Spleen (tissue), 11 donors: Measurements from ENCODE around the gene CEP152. TPM values are rescaled to one million over a fixed set of nuclear protein-coding genes. Genes with fewer than 3 reads are reported as not detected.

Source experiments
- DNase-seq: peaks from one replicate; pipeline ENCODE4 v3.0.0-alpha.2; 2020
- H3K27ac ChIP-seq, 8 donors: fragments of 200-600 bp; sonication (generic) in 7 of 8; 1 replicate in 4 of 8; 2 replicates in 4 of 8; pipeline versions ENCODE4 v1.5.0 to v1.8.0; 2016 to 2021; ENCODE audit warnings: inconsistent platforms in 4 of 8, mild to moderate bottlenecking in 4 of 8, moderate library complexity in 1 of 8
- H3K27me3 ChIP-seq, 7 donors: fragments of 200-600 bp; sonication (generic) in 6 of 7; replicated peaks in 1 of 7; 1 replicate in 4 of 7; 2 replicates in 3 of 7; pipeline versions ENCODE4 v1.5.0 to v1.8.0; 2016 to 2021; ENCODE audit warnings: inconsistent platforms in 3 of 7, mild to moderate bottlenecking in 1 of 7
- H3K36me3 ChIP-seq, 6 donors: fragments of 200-600 bp; sonication (generic) in 5 of 6; 1 replicate in 4 of 6; 2 replicates in 2 of 6; pipeline versions ENCODE4 v1.5.0 to v1.8.0; 2016 to 2021; ENCODE audit warnings: inconsistent platforms in 2 of 6
- H3K4me1 ChIP-seq, 6 donors: fragments of 200-600 bp; sonication (generic) in 5 of 6; 1 replicate in 3 of 6; 2 replicates in 3 of 6; pipeline versions ENCODE4 v1.5.0 to v1.8.0; 2016 to 2021; ENCODE audit warnings: inconsistent platforms in 3 of 6
- H3K4me3 ChIP-seq, 8 donors: fragments of 200-600 bp; sonication (generic) in 7 of 8; 1 replicate in 4 of 8; 2 replicates in 4 of 8; pipeline versions ENCODE4 v1.5.0 to v1.8.0; 2016 to 2021; ENCODE audit warnings: inconsistent platforms in 4 of 8, mild to moderate bottlenecking in 4 of 8, moderate library complexity in 2 of 8
- H3K9me3 ChIP-seq, 8 donors: fragments of 200-600 bp; sonication (generic) in 7 of 8; 1 replicate in 4 of 8; 2 replicates in 4 of 8; pipeline versions ENCODE4 v1.5.0 to v1.8.0; 2016 to 2021; ENCODE audit warnings: inconsistent platforms in 4 of 8
- CTCF ChIP-seq, 11 experiments: fragments of 200-600 bp in 7 of 11; fragments of 450-650 bp in 4 of 11; sonication (generic) in 4 of 11; IDR thresholded peaks in 8 of 11; conservative IDR thresholded peaks in 3 of 11; 1 replicate in 7 of 11; 2 replicates in 4 of 11; pipeline versions ENCODE4 v1.4.0 to v1.8.0; 2016 to 2021; ENCODE audit warnings: antibody characterized with exemption in 11 of 11, inconsistent platforms in 4 of 11, mild to moderate bottlenecking in 1 of 11
- POLR2A ChIP-seq, 3 donors: fragments of 450-650 bp; IDR thresholded peaks; one replicate each; pipeline ENCODE4 v1.5.1; 2017; ENCODE audit warnings: antibody characterized with exemption in 3 of 3, mild to moderate bottlenecking in 1 of 3
- POLR2AphosphoS5 ChIP-seq, 3 donors: sonication (generic); formaldehyde crosslinking; IDR thresholded peaks; one replicate each; pipeline ENCODE4 v1.5.1; 2017; ENCODE audit warnings: antibody characterized with exemption in 3 of 3
- WGBS, 5 donors: extraction: QIAGEN DNeasy Blood & Tissue Kit in 3 of 5; methylation state at CpG; one replicate each; pipeline versions ENCODE4 v1.1.5 to v1.1.7; 2013 to 2018; 5-methylcytosine and 5-hydroxymethylcytosine counted together
- intact Hi-C: fragments of 100-400 bp; cut with DNase I; formaldehyde crosslinking; loops from one replicate; pipeline ENCODE4 v1.15.0; 2023; ENCODE audit warnings: low total_unique reads
- polyA plus RNA-seq, 3 donors: library from polyadenylated mRNA; stranded (reverse); fragments of 200-250 nt; gene quantifications; one replicate each; pipeline ENCODE4 v1.2.1, GENCODE V29; 2013
- total RNA-seq, 7 donors: library from RNA; depleted of rRNA in 3 of 7; stranded (reverse); fragments of >200 nt in 3 of 7; fragmentation: NEBNext Ultra II Directional in 4 of 7; extraction: Animal tissue kit (Norgen Biotek cat#: 25700) in 4 of 7; gene quantifications; one replicate each; pipeline versions ENCODE4 v1.1.0 to v1.2.1, GENCODE V29; 2016 to 2021
- donor health status: healthy with polysubstance abuse.
- donor health status: DM: no; HTN: no; CAD: no; lungs with moderate emphysema.
- donor health status: DM: no; HTN: no; CAD: no.
- donor health status: Bipolar disorder and iron deficiency.
- donor health status: healthy.
- donor health status: DM: no; HTN: no; CAD: no.
- donor health status: DM: yes; HTN: yes; CAD: no.

Gene CEP152
- total and polyA plus RNA-seq, 10 donors = 1.2 to 15.1 (median 7.5) TPM

- no peaks in the 10 kb centered on the region for H3K27me3 ChIP-seq
- no peaks in the 10 kb centered on the region for H3K4me1 ChIP-seq
- WGBS, 5 donors = 86 to 95% (median 90%) methylated on average over 5 of the region's 5 CpGs
- H3K27ac ChIP-seq = no peak overlapping the region
- H3K36me3 ChIP-seq = peaks cover 0 to 17% (median 0%) of the 10 kb centered on the region in 6 donors
- no peak for TF ChIP-seq POLR2AphosphoS5 (IDR thresholded peaks at IDR 0.05)
- TF ChIP-seq CTCF (IDR thresholded peaks at IDR 0.05 in 8 of 11, conservative IDR thresholded peaks at IDR 0.05 in 3 of 11) = no peak
- TF ChIP-seq POLR2A (IDR thresholded peaks at IDR 0.05) = no peak
- intact Hi-C loops = no loop called here
- H3K4me3 ChIP-seq = no peak overlapping the region
- H3K9me3 ChIP-seq = no peaks in the 10 kb centered on the region
- no peak for DNase-seq
These were observed 87.9 kb downstream of the CEP152 start for GRCh38 chr15:48722764-48723661.

DNA sequence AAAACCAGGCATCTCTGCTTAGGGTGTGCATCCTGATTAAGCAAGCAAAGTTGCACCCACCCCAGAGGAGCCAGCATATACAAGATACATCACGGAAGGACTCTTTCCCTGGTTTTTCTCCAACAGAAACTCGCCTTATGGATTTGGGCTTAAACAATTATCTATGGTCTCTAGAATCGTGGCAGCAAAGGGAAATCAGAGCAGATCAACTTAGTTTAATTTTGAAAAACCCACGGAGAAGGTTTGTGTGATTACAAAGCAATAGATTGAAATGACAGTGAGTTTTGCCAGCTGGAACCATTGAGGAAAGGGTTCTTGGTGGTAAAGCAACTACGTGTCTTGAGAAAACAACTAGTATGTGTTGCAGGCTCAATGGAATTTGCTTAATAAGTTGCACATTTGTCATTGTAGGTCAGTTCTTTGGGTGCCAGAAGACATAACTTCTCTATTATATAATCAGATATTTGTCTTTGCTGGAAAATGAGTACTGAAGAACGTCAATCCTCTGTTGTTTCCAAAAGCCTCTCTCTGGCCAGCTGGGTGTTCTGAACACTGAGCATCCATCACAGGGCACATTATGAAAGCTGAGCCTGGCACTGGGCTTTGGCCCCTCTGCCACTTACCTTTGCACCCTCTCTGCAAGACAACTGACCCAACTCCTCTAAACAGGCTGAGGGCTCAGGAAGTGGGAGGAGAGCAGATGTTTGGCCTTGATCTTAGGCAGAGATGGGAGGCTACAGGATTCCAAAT, 89.6 kb downstream of the CEP152 start:
- peaks cover 0 to 2% (median 0%) of the 10 kb centered on the region in 6 donors for H3K36me3 ChIP-seq
- 81 to 89% (median 85%) methylated on average over 6 of the region's 6 CpGs for WGBS, 5 donors
- no peak for DNase-seq
- H3K4me1 ChIP-seq = no peaks in the 10 kb centered on the region
- H3K27ac ChIP-seq = no peak overlapping the region
- H3K9me3 ChIP-seq = peaks cover under 1 to 11% (median 8%) of the 10 kb centered on the region in 8 donors
- H3K4me3 ChIP-seq = no peak overlapping the region
- TF ChIP-seq CTCF (IDR thresholded peaks at IDR 0.05 in 8 of 11, conservative IDR thresholded peaks at IDR 0.05 in 3 of 11) (no peak), POLR2A (IDR thresholded peaks at IDR 0.05) (no peak), POLR2AphosphoS5 (IDR thresholded peaks at IDR 0.05) (no peak)
- no peaks in the 10 kb centered on the region for H3K27me3 ChIP-seq
- intact Hi-C loops = no loop called here

- Histone ChIP-seq H3K27me3 (no peaks in the 10 kb centered on the region), H3K4me1 (no peaks in the 10 kb centered on the region), H3K36me3 (peaks cover 0 to 6% (median 0%) of the 10 kb centered on the region in 6 donors), H3K4me3 (no peak overlapping the region), H3K9me3 (peaks cover 3 to 17% (median 14%) of the 10 kb centered on the region in 8 donors), H3K27ac (no peak overlapping the region)
- no peak for DNase-seq
- WGBS, 5 donors = 84 to 99% (median 91%) methylated on average over 3 of the region's 3 CpGs
- intact Hi-C loops = no loop called here
- TF ChIP-seq POLR2A (IDR thresholded peaks at IDR 0.05) (no peak), POLR2AphosphoS5 (IDR thresholded peaks at IDR 0.05) (no peak), CTCF (IDR thresholded peaks at IDR 0.05 in 8 of 11, conservative IDR thresholded peaks at IDR 0.05 in 3 of 11) (no peak)
These were observed 90.2 kb downstream of the CEP152 start for GRCh38 chr15:48720646-48721045.

DNA sequence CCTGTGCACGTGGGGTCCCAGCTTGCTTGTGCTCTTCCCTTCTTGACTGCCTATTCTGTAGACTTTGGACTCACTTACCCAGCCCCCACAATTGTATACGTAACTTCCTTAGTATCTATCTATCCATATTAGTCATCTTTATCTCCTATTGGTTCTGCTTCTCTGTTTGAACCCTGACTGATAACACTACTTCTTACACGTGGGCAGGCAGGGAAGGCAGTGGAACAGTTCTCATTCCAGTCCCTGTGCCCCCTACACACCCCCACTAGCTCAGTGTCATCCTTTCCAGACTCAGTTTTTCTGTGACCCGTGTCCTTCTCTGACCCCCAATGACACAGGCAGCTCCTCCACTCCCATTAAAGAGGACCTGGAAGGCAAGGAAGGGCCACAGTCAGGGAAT, 91.2 kb downstream of the CEP152 start:
- TF ChIP-seq CTCF (IDR thresholded peaks at IDR 0.05 in 8 of 11, conservative IDR thresholded peaks at IDR 0.05 in 3 of 11) (no peak), POLR2A (IDR thresholded peaks at IDR 0.05) (no peak), POLR2AphosphoS5 (IDR thresholded peaks at IDR 0.05) (no peak)
- no peak for DNase-seq
- 68 to 78% (median 73%) methylated on average over 4 of the region's 4 CpGs for WGBS, 5 donors
- H3K9me3 ChIP-seq = peaks cover 3 to 25% (median 21%) of the 10 kb centered on the region in 8 donors
- H3K36me3 ChIP-seq = peaks cover 0 to 6% (median 0%) of the 10 kb centered on the region in 6 donors
- H3K4me3 ChIP-seq = no peak overlapping the region
- no peaks in the 10 kb centered on the region for H3K27me3 ChIP-seq
- no peak overlapping the region for H3K27ac ChIP-seq
- intact Hi-C loops = no loop called here
- no peaks in the 10 kb centered on the region for H3K4me1 ChIP-seq
